ENCODE results near the gene RARA. TPM values are rescaled to one million over a fixed set of nuclear protein-coding genes. Genes with fewer than 3 reads are reported as not detected.

The RARA gene
- total RNA-seq, 6 donors from 2014 or later, result 45.7 to 95.6 (median 85.9) TPM

- peaks cover 60 to 84% (median 79%) of the 10 kb centered on the region in 4 donors for H3K4me1 ChIP-seq
- ATAC-seq (ENCODE audit: low FRiP score in 2 of 2) (no peak), DNase-seq (no peak)
- no peaks in the 10 kb centered on the region for H3K27me3 ChIP-seq
- no peaks in the 10 kb centered on the region for H3K9me3 ChIP-seq
- 11 to 12% methylated on average over 13 to 38 of the region's 38 CpGs for WGBS, 2 donors
- no peaks in the 10 kb centered on the region for H3K36me3 ChIP-seq
- TF ChIP-seq POLR2A (IDR thresholded peaks at IDR 0.05) (peak in 1 of 4 donors; percentile 33), CTCF (IDR thresholded peaks at IDR 0.05) (peak in 1 of 6 experiments; percentile 8), POLR2AphosphoS5 (IDR thresholded peaks at IDR 0.05) (no peak)
- H3K4me3 ChIP-seq, result peak overlapping the region; percentile 45 to 92 (median 80)
- peak overlapping the region; percentile 95 to 100 (median 96) for H3K27ac ChIP-seq
Measured at GRCh38 chr17:40342504-40343218, 33.7 kb downstream of the RARA start.

GRCh38 chr17:40343219-40344119 is 34.5 kb downstream of the RARA start:
- Histone ChIP-seq H3K36me3 (peaks cover 0 to 3% (median under 1%) of the 10 kb centered on the region in 4 donors), H3K27ac (peak overlapping the region; percentile 95 to 100 (median 96)), H3K9me3 (no peaks in the 10 kb centered on the region), H3K27me3 (no peaks in the 10 kb centered on the region), H3K4me1 (peaks cover 61 to 84% (median 79%) of the 10 kb centered on the region in 4 donors), H3K4me3 (peak overlapping the region; percentile 45 to 92 (median 80))
- no peak for ATAC-seq (ENCODE audit: low FRiP score in 2 of 2)
- TF ChIP-seq POLR2A (IDR thresholded peaks at IDR 0.05) (peak in 1 of 4 donors; percentile 18), EP300 (IDR thresholded peaks at IDR 0.05) (peak in 1 of 4 donors; percentile 55), POLR2AphosphoS5 (IDR thresholded peaks at IDR 0.05) (peak; percentile 81 to 87), CTCF (IDR thresholded peaks at IDR 0.05) (no peak)
- 34 to 35% methylated on average over 9 to 15 of the region's 15 CpGs for WGBS, 2 donors
- no peak for DNase-seq

GRCh38 chr17:40344421-40345160 is 35.6 kb downstream of the RARA start:
- DNase-seq, result no peak
- no peaks in the 10 kb centered on the region for H3K27me3 ChIP-seq
- WGBS, 2 donors, result 15 to 25% methylated on average over 4 to 7 of the region's 7 CpGs
- H3K36me3 ChIP-seq, result peaks cover 0 to 15% (median 12%) of the 10 kb centered on the region in 4 donors
- ATAC-seq (ENCODE audit: low FRiP score in 2 of 2), result no peak
- no peak for TF ChIP-seq EP300 (IDR thresholded peaks at IDR 0.05)
- peak in 1 of 2 donors; percentile 29 for TF ChIP-seq POLR2AphosphoS5 (IDR thresholded peaks at IDR 0.05)
- peak overlapping the region; percentile 45 to 92 (median 80) for H3K4me3 ChIP-seq
- H3K4me1 ChIP-seq, result peaks cover 61 to 84% (median 79%) of the 10 kb centered on the region in 4 donors
- no peaks in the 10 kb centered on the region for H3K9me3 ChIP-seq
- peak overlapping the region; percentile 95 to 100 (median 96) for H3K27ac ChIP-seq

GRCh38 chr17:40345161-40345993 is 36.4 kb downstream of the RARA start:
- Histone ChIP-seq H3K4me1 (peaks cover 62 to 84% (median 79%) of the 10 kb centered on the region in 4 donors), H3K36me3 (peaks cover 0 to 21% (median 18%) of the 10 kb centered on the region in 4 donors), H3K27ac (peak overlapping the region; percentile 95 to 100 (median 96)), H3K27me3 (no peaks in the 10 kb centered on the region), H3K9me3 (no peaks in the 10 kb centered on the region), H3K4me3 (peak overlapping the region; percentile 45 to 92 (median 80))
- ATAC-seq (ENCODE audit: low FRiP score in 2 of 2) (peak; percentile 6 to 78), DNase-seq (peak; percentile 86 to 92)
- TF ChIP-seq POLR2A (IDR thresholded peaks at IDR 0.05) (peak in 2 of 4 donors; percentile 22 to 45), CTCF (IDR thresholded peaks at IDR 0.05) (no peak), POLR2AphosphoS5 (IDR thresholded peaks at IDR 0.05) (peak; percentile 54 to 71), EP300 (IDR thresholded peaks at IDR 0.05) (peak in 2 of 4 donors; percentile 44 to 51)
- WGBS, 2 donors, result 0 to 8% methylated on average over 2 to 26 of the region's 45 CpGs

All from upper lobe of left lung (tissue), 6 donors.